Natural killer cell (primary cell): Measurements from ENCODE around the gene ZNF141. TPM values are rescaled to one million over a fixed set of nuclear protein-coding genes. Genes with fewer than 3 reads are reported as not detected.

Source experiments
- ATAC-seq, 3 donors: fragments of 150-1000 bp in 2 of 3; fragments of 200-7000 bp in 1 of 3; cut with Tn5 transposase; 1 replicate in 1 of 3; 2 replicates in 2 of 3; pipeline ENCODE4 v1.10.0; 2021; ENCODE audit warnings: mild to moderate bottlenecking in 2 of 3, moderate library complexity in 2 of 3
- DNase-seq, 2 donors: peaks; one replicate each; pipeline versions ENCODE4 v3.0.0 to v3.0.0-alpha.2; 2013 to 2021; ENCODE audit warnings: mixed read lengths in 1 of 2
- H3K27ac ChIP-seq: one replicate; pipeline ENCODE4 v1.5.1; 2013; ENCODE audit warnings: mild to moderate bottlenecking, low read length
- H3K27me3 ChIP-seq: one replicate; pipeline ENCODE4 v1.6.1; 2013; ENCODE audit warnings: low read length; ENCODE audit not compliant: control insufficient read depth, insufficient read depth
- H3K36me3 ChIP-seq: one replicate; pipeline ENCODE4 v1.6.1; 2013; ENCODE audit warnings: low read length; ENCODE audit not compliant: control insufficient read depth, insufficient read depth
- H3K4me1 ChIP-seq: one replicate; pipeline ENCODE4 v1.6.1; 2013; ENCODE audit warnings: low read length; ENCODE audit not compliant: control insufficient read depth, insufficient read depth
- H3K4me3 ChIP-seq: one replicate; pipeline ENCODE4 v1.5.1; 2013; ENCODE audit warnings: low read length
- H3K9me3 ChIP-seq: one replicate; pipeline ENCODE4 v1.6.1; 2013; ENCODE audit warnings: low read length; ENCODE audit not compliant: control insufficient read depth, insufficient read depth
- H3K27ac Mint-ChIP-seq, 2 donors: one replicate each; pipeline ENCODE4 v1.8.0; 2022; ENCODE audit warnings: mild to moderate bottlenecking in 2 of 2, mixed read lengths in 2 of 2, moderate library complexity in 1 of 2
- H3K27me3 Mint-ChIP-seq, 2 donors: one replicate each; pipeline ENCODE4 v1.8.0; 2022; ENCODE audit warnings: low read depth in 2 of 2, mixed read lengths in 2 of 2
- H3K36me3 Mint-ChIP-seq: one replicate; pipeline ENCODE4 v1.8.0; 2022; ENCODE audit warnings: mixed read lengths
- H3K4me1 Mint-ChIP-seq, 2 donors: one replicate each; pipeline ENCODE4 v1.8.0; 2022; ENCODE audit warnings: mixed read lengths in 2 of 2
- H3K4me3 Mint-ChIP-seq: one replicate; pipeline ENCODE4 v1.8.0; 2022; ENCODE audit warnings: mild to moderate bottlenecking, moderate library complexity, mixed read lengths
- H3K9me3 Mint-ChIP-seq, 2 donors: one replicate each; pipeline ENCODE4 v1.8.0; 2022; ENCODE audit warnings: mixed read lengths in 2 of 2
- CTCF ChIP-seq: fragments of 200-600 bp; IDR thresholded peaks from one replicate; pipeline ENCODE4 v1.8.0; 2022; ENCODE audit warnings: antibody characterized with exemption
- WGBS: methylation state at CpG from one replicate; pipeline ENCODE4 v1.1.7; 2013; ENCODE audit warnings: missing lambda C conversion rate; ENCODE audit not compliant: insufficient coverage; 5-methylcytosine and 5-hydroxymethylcytosine counted together
- intact Hi-C: fragments of 100-400 bp; cut with micrococcal nuclease; formaldehyde crosslinking; loops from one replicate; pipeline ENCODE4 v1.14.2; 2022
- total RNA-seq, 4 donors: library from RNA; stranded (reverse); fragments of 120-200 nt in 1 of 4; gene quantifications; one replicate each; pipeline versions ENCODE4 v1.2.3 to v1.2.4, GENCODE V29; 2013 to 2022

ZNF141 gene
- total RNA-seq, 3 donors from 2014 or later (not counting 1 experiment from before 2014, with no cell fraction given): 20.1 to 24.4 (median 23.6) TPM

GRCh38 chr4:309807-310206 lies 27.8 kb upstream of the ZNF141 start:
- Mint-ChIP-seq H3K36me3 (peaks cover 11% of the 10 kb centered on the region), H3K27me3 (peaks cover under 1 to 3% of the 10 kb centered on the region in 2 donors)
- no CpG with 5 or more reads among the region's 1 CpG for WGBS

GRCh38 chr4:314296-314903 lies 23.2 kb upstream of the ZNF141 start:
- Mint-ChIP-seq H3K36me3 (peaks cover 11% of the 10 kb centered on the region), H3K27me3 (peaks cover 0 to 5% of the 10 kb centered on the region in 2 donors), H3K4me1 (peaks cover 0 to 6% of the 10 kb centered on the region in 2 donors), H3K9me3 (peaks cover 11 to 20% of the 10 kb centered on the region in 2 donors), H3K27ac (no peak overlapping the region), H3K4me3 (no peak overlapping the region)
- DNase-seq: no peak
- WGBS: 82% methylated on average over 1 of the region's 1 CpG
- Histone ChIP-seq H3K36me3 (no peaks in the 10 kb centered on the region), H3K27ac (no peak overlapping the region), H3K4me3 (no peak overlapping the region), H3K9me3 (peaks cover 26% of the 10 kb centered on the region), H3K27me3 (no peaks in the 10 kb centered on the region), H3K4me1 (no peaks in the 10 kb centered on the region)
- ATAC-seq: no peak
- no peak for TF ChIP-seq CTCF
- intact Hi-C loops: no loop called here

More at GRCh38 chr4:309807-310206, 27.8 kb upstream of the ZNF141 start:
- H3K4me1 ChIP-seq: peaks cover 6% of the 10 kb centered on the region
- peaks cover 6 to 8% of the 10 kb centered on the region in 2 donors for H3K9me3 Mint-ChIP-seq
- no peak overlapping the region for H3K4me3 Mint-ChIP-seq
- intact Hi-C loops: no loop called here
- H3K36me3 ChIP-seq: no peaks in the 10 kb centered on the region
- no peak for ATAC-seq
- no peak for DNase-seq
- no peak for TF ChIP-seq CTCF
- H3K27ac Mint-ChIP-seq: no peak overlapping the region
- H3K9me3 ChIP-seq: peaks cover 47% of the 10 kb centered on the region
- peaks cover 12 to 18% of the 10 kb centered on the region in 2 donors for H3K4me1 Mint-ChIP-seq
- peaks cover 2% of the 10 kb centered on the region for H3K27me3 ChIP-seq
- H3K4me3 ChIP-seq: no peak overlapping the region
- H3K27ac ChIP-seq: no peak overlapping the region

GRCh38 chr4:328729-329128 lies 8.9 kb upstream of the ZNF141 start:
- no peak overlapping the region for H3K4me3 Mint-ChIP-seq
- H3K27me3 ChIP-seq: no peaks in the 10 kb centered on the region
- WGBS: 84% methylated on average over 8 of the region's 8 CpGs
- H3K27ac ChIP-seq: no peak overlapping the region
- H3K36me3 ChIP-seq: no peaks in the 10 kb centered on the region
- peaks cover 13% of the 10 kb centered on the region for H3K9me3 ChIP-seq
- intact Hi-C loops: no loop called here
- H3K4me1 Mint-ChIP-seq: no peaks in the 10 kb centered on the region
- ATAC-seq: no peak
- H3K9me3 Mint-ChIP-seq: peaks cover 0 to 13% of the 10 kb centered on the region in 2 donors
- H3K36me3 Mint-ChIP-seq: no peaks in the 10 kb centered on the region
- H3K27ac Mint-ChIP-seq: no peak overlapping the region
- DNase-seq: no peak
- H3K4me3 ChIP-seq: no peak overlapping the region
- TF ChIP-seq CTCF: no peak
- no peaks in the 10 kb centered on the region for H3K27me3 Mint-ChIP-seq
- no peaks in the 10 kb centered on the region for H3K4me1 ChIP-seq

- H3K36me3 ChIP-seq: no peaks in the 10 kb centered on the region
- WGBS: 98% methylated on average over 2 of the region's 2 CpGs
- peaks cover 18% of the 10 kb centered on the region for H3K4me1 ChIP-seq
- no peak overlapping the region for H3K27ac ChIP-seq
- intact Hi-C loops: loop anchor here (5.0 kb wide), 1 partner anchor 213 kb away; the partner anchor contains the start of gene ZNF718
- H3K9me3 ChIP-seq: peaks cover 3% of the 10 kb centered on the region
- Mint-ChIP-seq H3K9me3 (no peaks in the 10 kb centered on the region), H3K4me3 (peak overlapping the region; percentile 45), H3K4me1 (peaks cover 37% of the 10 kb centered on the region in 2 donors), H3K27me3 (no peaks in the 10 kb centered on the region), H3K27ac (peak overlapping the region; percentile 34 to 47), H3K36me3 (no peaks in the 10 kb centered on the region)
- TF ChIP-seq CTCF: no peak
- no peaks in the 10 kb centered on the region for H3K27me3 ChIP-seq
- no peak overlapping the region for H3K4me3 ChIP-seq
- ATAC-seq (no peak), DNase-seq (no peak)
Observed at GRCh38 chr4:335515-335914, 2.1 kb upstream of the ZNF141 start.
